Dendritic cell treated with granulocyte-macrophage colony-stimulating factor and Interleukin-4, amounts not matched to agents 40 ng/mL and 50 ng/mL, for 4 days (primary cell): Measurements from ENCODE around the gene TRPV5.

Source experiments
- H3K27ac Mint-ChIP-seq: one replicate; pipeline ENCODE4 v1.8.0; 2022; ENCODE audit warnings: mild to moderate bottlenecking, mixed read lengths
- H3K27me3 Mint-ChIP-seq: one replicate; pipeline ENCODE4 v1.8.0; 2022; ENCODE audit warnings: mild to moderate bottlenecking, mixed read lengths
- H3K36me3 Mint-ChIP-seq: one replicate; pipeline ENCODE4 v1.8.0; 2022; ENCODE audit warnings: low read depth, mixed read lengths
- H3K4me1 Mint-ChIP-seq: one replicate; pipeline ENCODE4 v1.8.0; 2022; ENCODE audit warnings: low read depth, mixed read lengths
- H3K4me3 Mint-ChIP-seq: one replicate; pipeline ENCODE4 v1.8.0; 2022; ENCODE audit warnings: mild to moderate bottlenecking, moderate library complexity, mixed read lengths
- H3K9me3 Mint-ChIP-seq: one replicate; pipeline ENCODE4 v1.8.0; 2022; ENCODE audit warnings: mixed read lengths
- intact Hi-C: fragments of 100-400 bp; cut with micrococcal nuclease; formaldehyde crosslinking; loops from one replicate; pipeline ENCODE4 v1.15.0; 2022

TRPV5 gene

GRCh38 chr7:142910481-142910880 is 23.1 kb downstream of the TRPV5 start:
- H3K27me3 Mint-ChIP-seq, result peaks cover 2% of the 10 kb centered on the region
- no peak overlapping the region for H3K27ac Mint-ChIP-seq
- peaks cover 42% of the 10 kb centered on the region for H3K4me1 Mint-ChIP-seq
- H3K4me3 Mint-ChIP-seq, result no peak overlapping the region
- H3K9me3 Mint-ChIP-seq, result no peaks in the 10 kb centered on the region
- no peaks in the 10 kb centered on the region for H3K36me3 Mint-ChIP-seq
- intact Hi-C loops, result no loop called here

DNA sequence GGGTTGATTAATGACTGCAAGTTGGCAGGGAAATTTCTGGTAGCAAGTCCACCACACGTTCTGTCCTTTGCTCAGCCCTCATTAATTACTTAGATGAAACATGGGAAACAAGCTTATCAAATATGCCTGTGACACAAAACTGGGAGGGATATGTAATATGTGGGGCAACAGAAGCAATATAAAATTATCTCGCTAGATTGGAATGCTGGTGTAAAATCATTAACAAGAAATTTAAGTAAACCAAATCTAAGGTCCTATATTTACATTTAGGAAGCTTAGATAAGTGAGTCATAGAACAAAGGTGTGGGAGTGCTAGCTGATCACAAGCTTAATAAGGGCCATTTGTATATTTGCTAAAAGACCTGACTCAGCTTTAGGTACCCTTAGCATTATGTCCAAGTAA is 23.5 kb downstream of the TRPV5 start:
- intact Hi-C loops, result no loop called here
- H3K9me3 Mint-ChIP-seq, result no peaks in the 10 kb centered on the region
- peaks cover 42% of the 10 kb centered on the region for H3K4me1 Mint-ChIP-seq
- no peak overlapping the region for H3K27ac Mint-ChIP-seq
- H3K27me3 Mint-ChIP-seq, result peaks cover 2% of the 10 kb centered on the region
- H3K36me3 Mint-ChIP-seq, result no peaks in the 10 kb centered on the region
- H3K4me3 Mint-ChIP-seq, result no peak overlapping the region

DNA sequence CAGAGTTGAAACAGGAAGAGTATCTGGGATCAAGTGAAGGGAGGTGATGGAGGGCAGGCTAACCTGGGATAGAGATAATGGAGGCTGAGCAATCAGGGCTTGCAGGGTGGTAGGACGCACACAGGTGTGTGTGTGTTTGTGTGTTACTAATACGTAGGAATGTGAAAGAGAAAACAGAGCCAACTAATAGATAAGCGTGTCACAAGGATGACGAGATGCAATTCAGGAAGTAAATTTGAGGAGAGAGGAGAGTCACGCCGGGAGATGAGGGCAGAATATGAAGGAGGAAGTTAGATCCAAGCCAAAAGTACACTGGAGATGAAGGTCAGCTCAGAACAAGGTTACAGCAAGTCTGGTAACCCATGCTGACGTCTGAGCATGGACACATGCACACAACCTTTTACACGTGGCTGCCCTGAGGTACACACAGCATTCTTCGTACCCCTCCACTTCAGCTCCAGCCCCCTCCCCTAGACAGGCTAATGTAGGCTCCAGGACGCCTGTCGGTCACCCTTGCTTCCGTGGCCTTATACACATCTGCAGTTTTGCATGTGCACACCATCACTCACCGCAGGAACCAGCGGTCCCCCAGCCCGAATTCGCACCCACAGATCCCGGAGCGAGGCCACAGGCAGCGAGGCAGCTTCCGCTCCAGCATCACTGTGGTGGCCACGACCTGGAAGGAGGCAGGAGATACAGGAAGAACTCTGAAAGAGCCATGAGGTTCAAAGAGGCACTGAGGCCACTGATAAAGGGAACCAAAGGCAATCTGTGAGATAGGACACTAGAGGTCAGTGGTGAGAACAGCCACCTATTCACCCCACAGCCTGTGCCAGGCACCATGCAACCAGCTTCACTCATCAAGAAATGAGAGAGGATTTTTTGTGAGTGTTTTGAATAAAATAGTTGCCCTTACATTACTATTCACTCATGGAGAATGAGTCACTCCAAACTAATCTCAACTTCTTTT is 24.3 kb downstream of the TRPV5 start:
- intact Hi-C loops, result loop anchor here (1.0 kb wide), 1 partner anchor 93 kb away; no protein-coding TSS in a partner anchor
- Mint-ChIP-seq H3K4me1 (peaks cover 40% of the 10 kb centered on the region), H3K27me3 (peaks cover 2% of the 10 kb centered on the region), H3K9me3 (no peaks in the 10 kb centered on the region), H3K27ac (peak overlapping the region; percentile 74), H3K4me3 (no peak overlapping the region), H3K36me3 (no peaks in the 10 kb centered on the region)

DNA sequence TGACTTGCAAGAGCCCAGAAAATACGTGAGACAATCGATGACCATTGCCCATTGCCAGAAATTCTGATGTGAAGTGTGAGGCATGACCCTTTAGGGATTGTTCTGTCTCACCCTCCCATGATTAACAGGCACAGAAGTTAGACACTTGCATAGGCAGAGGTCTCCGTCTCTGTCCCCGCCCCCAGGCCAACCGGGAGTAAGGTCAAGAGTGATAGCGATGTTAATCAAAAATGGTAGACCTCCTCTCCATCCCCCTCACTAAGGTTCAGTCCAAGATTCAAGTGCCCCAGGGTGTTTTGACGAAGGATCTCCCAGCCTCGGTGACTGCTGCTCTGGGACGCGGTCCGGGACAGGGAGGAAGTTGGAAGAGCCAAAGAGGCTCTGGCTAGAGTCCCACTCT is 25.3 kb downstream of the TRPV5 start:
- H3K9me3 Mint-ChIP-seq, result no peaks in the 10 kb centered on the region
- intact Hi-C loops, result no loop called here
- H3K4me3 Mint-ChIP-seq, result no peak overlapping the region
- peaks cover 32% of the 10 kb centered on the region for H3K4me1 Mint-ChIP-seq
- no peaks in the 10 kb centered on the region for H3K36me3 Mint-ChIP-seq
- peak overlapping the region; percentile 74 for H3K27ac Mint-ChIP-seq
- H3K27me3 Mint-ChIP-seq, result no peaks in the 10 kb centered on the region

DNA sequence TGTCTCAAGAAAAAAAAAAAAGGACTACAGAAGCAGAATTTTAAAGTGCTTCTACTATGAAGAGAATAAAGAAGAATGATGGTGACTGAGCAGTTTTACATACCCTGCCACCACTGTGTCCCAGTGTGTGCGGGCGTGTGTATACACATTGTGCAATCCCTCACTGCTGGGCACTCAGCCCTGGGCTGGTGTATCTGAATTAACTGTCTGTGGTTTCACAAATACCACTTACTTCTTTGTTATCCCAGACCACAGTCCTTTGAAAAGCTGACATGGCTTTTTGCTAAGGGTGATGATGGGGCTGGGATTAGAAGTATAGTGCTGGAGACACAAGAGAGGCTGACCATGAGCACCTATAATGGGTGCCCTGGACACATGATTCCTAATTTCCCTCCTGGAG is 26.9 kb downstream of the TRPV5 start:
- Mint-ChIP-seq H3K27ac (no peak overlapping the region), H3K36me3 (no peaks in the 10 kb centered on the region), H3K27me3 (no peaks in the 10 kb centered on the region), H3K4me1 (peaks cover 32% of the 10 kb centered on the region), H3K9me3 (no peaks in the 10 kb centered on the region), H3K4me3 (no peak overlapping the region)
- intact Hi-C loops, result no loop called here

DNA sequence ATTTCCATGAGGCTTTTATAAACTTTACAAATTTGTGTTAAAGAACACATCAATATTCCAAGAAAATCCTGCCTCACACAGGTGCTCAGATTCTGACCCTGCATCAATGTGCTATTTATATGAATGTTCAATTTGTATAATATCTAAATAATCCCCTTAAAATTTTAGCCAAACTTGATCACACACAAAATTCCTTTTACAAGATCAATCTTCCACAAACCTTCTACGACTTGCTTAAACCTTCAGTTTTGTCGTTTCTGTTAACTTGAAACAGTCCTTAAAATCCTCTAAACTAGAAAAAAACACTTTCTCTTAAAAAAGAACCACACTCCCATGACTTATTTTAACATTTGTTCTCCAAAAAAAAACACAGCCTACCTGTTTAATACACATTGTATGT is 27.8 kb downstream of the TRPV5 start:
- H3K27ac Mint-ChIP-seq, result no peak overlapping the region
- no peaks in the 10 kb centered on the region for H3K36me3 Mint-ChIP-seq
- intact Hi-C loops, result no loop called here
- H3K4me3 Mint-ChIP-seq, result no peak overlapping the region
- peaks cover 24% of the 10 kb centered on the region for H3K4me1 Mint-ChIP-seq
- no peaks in the 10 kb centered on the region for H3K27me3 Mint-ChIP-seq
- H3K9me3 Mint-ChIP-seq, result no peaks in the 10 kb centered on the region

- Mint-ChIP-seq H3K36me3 (no peaks in the 10 kb centered on the region), H3K4me3 (no peak overlapping the region)
Observed at GRCh38 chr7:142904128-142904527, 29.4 kb downstream of the TRPV5 start.

DNA sequence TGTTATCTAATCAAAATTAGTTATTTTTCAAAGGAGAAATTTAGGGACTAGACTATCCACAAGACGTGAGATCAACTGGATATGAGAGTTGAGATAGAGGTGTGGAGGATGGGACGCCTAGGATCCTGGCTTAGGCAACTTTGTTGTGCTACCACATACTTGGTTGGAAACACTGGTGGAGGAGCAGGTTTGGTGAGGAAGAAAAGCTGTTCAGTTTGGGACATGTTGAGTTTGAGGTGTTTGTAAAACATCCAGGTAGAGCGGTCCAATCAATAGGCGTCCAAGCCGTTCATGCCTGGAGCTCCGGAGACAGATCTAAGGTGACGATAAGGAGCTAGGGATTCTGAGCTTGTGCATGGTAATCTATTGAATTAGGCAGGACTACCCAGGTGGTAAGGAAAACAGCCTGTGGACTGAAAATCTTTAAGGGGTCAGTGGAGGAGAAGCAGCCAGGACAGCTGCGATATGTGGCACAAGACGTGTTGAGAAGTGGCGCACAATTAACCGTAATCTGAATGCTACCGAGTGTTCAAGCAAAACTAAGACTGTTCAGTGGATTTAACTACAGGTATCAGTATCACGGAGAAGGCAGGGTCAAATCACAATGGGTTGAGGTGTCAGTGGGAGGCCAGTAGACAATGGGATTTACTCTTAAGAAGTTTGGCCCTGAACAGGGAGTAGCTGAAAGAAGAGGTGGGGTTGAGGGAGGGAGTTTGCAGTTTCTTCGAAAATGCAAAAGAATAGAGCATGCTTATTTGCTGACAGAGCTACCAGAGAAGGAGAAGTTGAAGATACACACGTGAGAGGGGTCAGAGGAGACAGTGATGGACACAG is 31.9 kb downstream of the TRPV5 start:
- H3K4me3 Mint-ChIP-seq, result no peak overlapping the region
- peaks cover 10% of the 10 kb centered on the region for H3K27me3 Mint-ChIP-seq
- H3K9me3 Mint-ChIP-seq, result no peaks in the 10 kb centered on the region
- no peaks in the 10 kb centered on the region for H3K4me1 Mint-ChIP-seq
- intact Hi-C loops, result no loop called here
- no peak overlapping the region for H3K27ac Mint-ChIP-seq
- H3K36me3 Mint-ChIP-seq, result no peaks in the 10 kb centered on the region

More at GRCh38 chr7:142904128-142904527, 29.4 kb downstream of the TRPV5 start:
- H3K27ac Mint-ChIP-seq, result no peak overlapping the region
- H3K4me1 Mint-ChIP-seq, result peaks cover 8% of the 10 kb centered on the region
- H3K27me3 Mint-ChIP-seq, result peaks cover 4% of the 10 kb centered on the region
- intact Hi-C loops, result no loop called here
- no peaks in the 10 kb centered on the region for H3K9me3 Mint-ChIP-seq

DNA sequence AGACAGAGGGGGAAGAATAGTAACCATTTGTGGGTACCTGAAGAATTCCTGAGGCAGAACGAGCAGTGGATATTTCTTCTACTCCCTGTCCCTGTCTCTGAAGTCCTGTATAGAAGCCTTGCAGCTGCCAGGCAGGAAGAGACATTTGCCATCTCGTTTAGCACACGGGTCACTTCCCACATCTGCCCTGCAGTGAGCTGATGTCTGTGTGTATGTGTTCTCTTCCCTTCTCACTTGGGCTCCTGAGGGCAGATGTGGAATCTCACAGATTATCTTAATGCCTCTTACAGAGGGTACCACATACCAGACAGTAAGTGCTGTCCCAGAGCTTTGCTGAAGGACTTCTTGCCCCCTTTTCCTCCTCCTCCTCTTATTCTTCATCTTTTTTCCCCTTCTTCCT is 33.9 kb downstream of the TRPV5 start:
- no peaks in the 10 kb centered on the region for H3K9me3 Mint-ChIP-seq
- H3K4me3 Mint-ChIP-seq, result no peak overlapping the region
- no peaks in the 10 kb centered on the region for H3K36me3 Mint-ChIP-seq
- H3K27ac Mint-ChIP-seq, result no peak overlapping the region
- intact Hi-C loops, result no loop called here
- peaks cover 10% of the 10 kb centered on the region for H3K27me3 Mint-ChIP-seq
- H3K4me1 Mint-ChIP-seq, result no peaks in the 10 kb centered on the region

DNA sequence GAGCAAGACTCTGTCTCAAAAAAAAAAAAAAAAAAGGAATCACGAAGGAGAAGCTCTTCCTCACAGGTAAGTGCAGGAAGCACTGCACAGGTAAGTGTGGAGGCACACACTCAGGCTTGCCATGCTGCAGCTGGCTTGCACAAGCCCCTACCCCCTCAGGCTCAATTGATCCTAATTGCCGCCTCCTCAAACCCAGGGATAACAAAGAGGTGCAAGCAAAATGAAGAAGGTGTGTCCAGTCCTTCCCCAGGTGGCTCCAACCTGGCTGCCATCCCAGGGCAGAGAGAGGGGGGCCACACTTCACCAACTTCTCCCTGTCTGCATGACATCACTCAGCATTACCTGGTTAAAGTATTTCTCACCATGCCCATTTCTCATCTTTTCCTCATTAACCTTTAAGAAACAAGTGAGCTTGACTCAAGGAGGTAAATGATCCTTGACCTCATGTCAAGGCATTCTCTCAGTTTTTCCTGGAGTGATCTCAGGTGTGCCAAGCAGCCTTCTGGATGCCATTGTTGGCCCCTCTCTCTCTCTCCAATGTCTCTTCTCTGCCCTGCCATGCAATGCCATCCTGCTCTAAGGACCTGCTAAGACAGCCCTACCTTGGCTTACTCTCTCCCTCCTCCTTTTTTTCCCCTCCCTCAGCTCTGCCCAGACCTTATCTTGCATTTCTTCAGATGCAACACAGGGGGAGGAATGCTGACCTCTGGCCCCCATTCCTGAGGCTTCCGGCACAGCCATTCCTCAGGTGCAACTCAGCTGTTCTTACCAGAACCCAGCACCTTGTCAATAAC is 35.0 kb downstream of the TRPV5 start:
- Mint-ChIP-seq H3K27me3 (peaks cover 13% of the 10 kb centered on the region), H3K9me3 (no peaks in the 10 kb centered on the region), H3K4me3 (no peak overlapping the region), H3K27ac (no peak overlapping the region), H3K4me1 (peaks cover 6% of the 10 kb centered on the region), H3K36me3 (no peaks in the 10 kb centered on the region)
- intact Hi-C loops, result no loop called here

DNA sequence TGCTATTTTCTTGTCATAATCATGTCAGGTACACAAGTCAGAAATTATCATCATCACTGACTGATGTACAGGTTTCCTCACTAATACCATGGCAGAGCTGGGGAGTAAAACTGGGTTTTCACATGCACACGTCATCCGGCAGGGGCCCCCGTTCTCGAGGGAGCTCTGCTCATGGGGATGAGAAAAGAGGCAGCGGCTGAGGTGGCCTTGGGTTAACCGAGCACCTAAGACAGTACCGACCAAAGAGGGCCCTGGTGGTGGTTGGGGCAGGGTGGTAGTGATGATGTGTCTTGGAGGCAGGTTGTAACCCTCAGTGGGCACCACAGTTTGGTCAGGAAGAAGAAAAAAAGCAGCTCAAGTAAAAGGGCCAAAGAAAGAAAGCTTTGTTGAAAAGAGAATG is 35.9 kb downstream of the TRPV5 start:
- Mint-ChIP-seq H3K36me3 (no peaks in the 10 kb centered on the region), H3K9me3 (no peaks in the 10 kb centered on the region), H3K27ac (no peak overlapping the region), H3K4me3 (no peak overlapping the region), H3K4me1 (peaks cover 6% of the 10 kb centered on the region), H3K27me3 (peaks cover 13% of the 10 kb centered on the region)
- intact Hi-C loops, result no loop called here

- Mint-ChIP-seq H3K36me3 (no peaks in the 10 kb centered on the region), H3K27me3 (peaks cover 13% of the 10 kb centered on the region), H3K9me3 (no peaks in the 10 kb centered on the region), H3K4me3 (no peak overlapping the region), H3K4me1 (peaks cover 6% of the 10 kb centered on the region), H3K27ac (no peak overlapping the region)
- intact Hi-C loops, result no loop called here
Observed at GRCh38 chr7:142896741-142897379, 36.7 kb downstream of the TRPV5 start.

- Mint-ChIP-seq H3K4me1 (peaks cover 6% of the 10 kb centered on the region), H3K27me3 (peaks cover 13% of the 10 kb centered on the region), H3K27ac (no peak overlapping the region), H3K4me3 (no peak overlapping the region), H3K9me3 (no peaks in the 10 kb centered on the region), H3K36me3 (no peaks in the 10 kb centered on the region)
- intact Hi-C loops, result no loop called here
Observed at GRCh38 chr7:142896151-142896550, 37.4 kb downstream of the TRPV5 start.
